HG02852 (cell line): ENCODE results near the gene DSPP.
"Not testable (repeated sequence)": the region's sequence is repeated elsewhere in the genome, so short reads cannot be mapped to it uniquely, and the experiment has no call there.

Experiments
- ATAC-seq: cut with Tn5 transposase; IDR thresholded peaks from one replicate; pipeline ENCODE4 v1.9.1; 2021; ENCODE audit warnings: mild to moderate bottlenecking, moderate library complexity; ENCODE audit not compliant: unreplicated experiment

DSPP gene

GRCh38 chr4:87608229-87608628 is at the start of gene DSPP:
Gene DSPP (plus strand): TSS chr4:87608529. CDS start chr4:87610909, 2,380 bp downstream.
- no peak for ATAC-seq

- ATAC-seq, result peak; percentile 96
These were observed 49.1 kb upstream of the DSPP start for GRCh38 chr4:87559090-87559837.

GRCh38 chr4:87560802-87561201 is 47.5 kb upstream of the DSPP start:
- ATAC-seq, result no peak

- no peak for ATAC-seq
These were observed 42.6 kb upstream of the DSPP start for GRCh38 chr4:87565746-87566145.

GRCh38 chr4:87566276-87566675 is 42.1 kb upstream of the DSPP start:
- no peak for ATAC-seq

- no peak for ATAC-seq
These were observed 41.1 kb upstream of the DSPP start for GRCh38 chr4:87567191-87567590.

GRCh38 chr4:87570290-87570805 is 38.0 kb upstream of the DSPP start:
- no peak for ATAC-seq

- ATAC-seq, result not testable (repeated sequence)
These were observed 34.0 kb upstream of the DSPP start for GRCh38 chr4:87574376-87574775.

GRCh38 chr4:87574996-87575395 is 33.3 kb upstream of the DSPP start:
- no peak for ATAC-seq

GRCh38 chr4:87575408-87575807 is 32.9 kb upstream of the DSPP start:
- ATAC-seq, result no peak

- ATAC-seq, result no peak
These were observed 32.3 kb upstream of the DSPP start for GRCh38 chr4:87575983-87576382.

- ATAC-seq, result no peak
These were observed 28.9 kb upstream of the DSPP start for GRCh38 chr4:87579478-87579877.

GRCh38 chr4:87580057-87580456 is 28.3 kb upstream of the DSPP start:
- no peak for ATAC-seq

GRCh38 chr4:87584222-87584908 is 24.0 kb upstream of the DSPP start:
- ATAC-seq, result no peak

GRCh38 chr4:87589531-87589930 is 18.8 kb upstream of the DSPP start:
- ATAC-seq, result no peak

GRCh38 chr4:87592124-87592523 is 16.2 kb upstream of the DSPP start:
- ATAC-seq, result no peak

- no peak for ATAC-seq
These were observed 7.0 kb upstream of the DSPP start for GRCh38 chr4:87601361-87601760.

- ATAC-seq, result no peak
These were observed 6.1 kb downstream of the DSPP start for GRCh38 chr4:87614292-87614890.

GRCh38 chr4:87616268-87616667 is 7.9 kb downstream of the DSPP start:
- no peak for ATAC-seq

GRCh38 chr4:87620086-87620485 is 11.8 kb downstream of the DSPP start:
- ATAC-seq, result no peak

- no peak for ATAC-seq
These were observed 12.2 kb downstream of the DSPP start for GRCh38 chr4:87620491-87620890.

GRCh38 chr4:87622303-87622702 is 14.0 kb downstream of the DSPP start:
- no peak for ATAC-seq
